Fibroblast of lung (primary cell): Measurements from ENCODE around the gene OPN1SW.

ENCODE experiments used
- EZH2 ChIP-seq: IDR thresholded peaks from 2 replicates; pipeline ENCODE4 v1.5.1; 2012; ENCODE audit warnings: low read length, control low read depth, mild to moderate bottlenecking; ENCODE audit errors: missing control alignments
- TF ChIP-seq, protein P1 (sequence below), 2 donors: IDR thresholded peaks in 1 of 2; conservative IDR thresholded peaks in 1 of 2; 1 replicate in 1 of 2; 2 replicates in 1 of 2; pipeline ENCODE4 v1.5.1; 2011 to 2012; ENCODE audit warnings: low read length in 2 of 2, control low read depth in 1 of 2, inconsistent platforms in 1 of 2, low read depth in 1 of 2, mild to moderate bottlenecking in 1 of 2

DNA sequence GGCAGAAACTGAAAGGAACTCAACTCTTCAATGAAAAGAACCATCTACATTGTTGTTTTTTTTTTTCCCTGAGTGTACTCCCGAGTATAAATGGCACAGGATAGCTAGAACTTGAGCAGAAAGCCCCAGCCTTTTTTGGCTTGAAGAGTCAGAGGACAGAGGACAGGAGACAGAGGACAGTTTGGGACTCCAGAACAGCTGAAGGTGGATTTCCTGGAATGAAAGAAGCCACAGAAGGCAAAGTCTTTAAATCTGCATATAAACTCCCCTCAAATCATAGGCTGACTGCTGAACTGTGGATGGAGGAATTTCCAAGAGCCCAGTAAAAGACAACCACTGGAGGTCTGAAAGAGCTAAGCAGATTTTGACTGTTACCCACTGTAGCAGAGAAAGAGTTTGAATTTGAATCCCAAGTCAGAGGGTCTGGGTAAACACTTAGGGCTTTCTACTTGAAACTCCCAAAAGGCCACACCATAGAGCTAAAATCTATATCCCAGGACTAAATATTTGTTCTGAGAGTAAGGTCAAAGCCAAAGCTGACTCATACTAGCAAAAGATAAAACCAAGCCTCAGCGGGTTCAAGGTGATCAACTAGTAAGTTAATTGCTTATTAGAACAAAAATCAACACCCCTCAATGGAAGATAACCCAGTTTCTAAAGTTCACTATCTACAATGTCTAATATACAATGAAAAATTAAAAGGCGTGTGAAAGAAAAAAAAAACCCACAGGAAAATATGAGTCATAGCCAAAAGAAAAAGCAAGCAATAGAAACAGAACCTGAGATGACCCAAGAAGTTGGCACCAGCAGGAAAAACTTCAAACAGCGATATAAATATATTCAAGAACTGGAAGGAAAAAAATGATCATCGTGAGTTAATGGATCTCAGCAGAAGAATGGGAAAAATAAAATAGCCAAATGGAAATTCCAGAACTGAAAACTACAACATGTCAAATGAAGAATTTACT, 1.8 kb upstream of the OPN1SW start:
- TF ChIP-seq, protein P1, sequence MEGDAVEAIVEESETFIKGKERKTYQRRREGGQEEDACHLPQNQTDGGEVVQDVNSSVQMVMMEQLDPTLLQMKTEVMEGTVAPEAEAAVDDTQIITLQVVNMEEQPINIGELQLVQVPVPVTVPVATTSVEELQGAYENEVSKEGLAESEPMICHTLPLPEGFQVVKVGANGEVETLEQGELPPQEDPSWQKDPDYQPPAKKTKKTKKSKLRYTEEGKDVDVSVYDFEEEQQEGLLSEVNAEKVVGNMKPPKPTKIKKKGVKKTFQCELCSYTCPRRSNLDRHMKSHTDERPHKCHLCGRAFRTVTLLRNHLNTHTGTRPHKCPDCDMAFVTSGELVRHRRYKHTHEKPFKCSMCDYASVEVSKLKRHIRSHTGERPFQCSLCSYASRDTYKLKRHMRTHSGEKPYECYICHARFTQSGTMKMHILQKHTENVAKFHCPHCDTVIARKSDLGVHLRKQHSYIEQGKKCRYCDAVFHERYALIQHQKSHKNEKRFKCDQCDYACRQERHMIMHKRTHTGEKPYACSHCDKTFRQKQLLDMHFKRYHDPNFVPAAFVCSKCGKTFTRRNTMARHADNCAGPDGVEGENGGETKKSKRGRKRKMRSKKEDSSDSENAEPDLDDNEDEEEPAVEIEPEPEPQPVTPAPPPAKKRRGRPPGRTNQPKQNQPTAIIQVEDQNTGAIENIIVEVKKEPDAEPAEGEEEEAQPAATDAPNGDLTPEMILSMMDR (conservative IDR thresholded peaks at IDR 0.05 in 1 of 2, IDR thresholded peaks at IDR 0.05 in 1 of 2; ENCODE audit: low read depth in 1 of 2, low read length in 2 of 2), result no peak
- TF ChIP-seq EZH2, result no peak
